Measurements from ENCODE around the gene SELENBP1. TPM values are rescaled to one million over a fixed set of nuclear protein-coding genes. Genes with fewer than 3 reads are reported as not detected.
A peak's percentile ranks its signal among the peaks of the same experiment; 100 is the strongest.

Gene SELENBP1
- polyA plus RNA-seq, 1 of the 3 experiments (the other 2 are of a cell fraction): 0.16 TPM

DNA sequence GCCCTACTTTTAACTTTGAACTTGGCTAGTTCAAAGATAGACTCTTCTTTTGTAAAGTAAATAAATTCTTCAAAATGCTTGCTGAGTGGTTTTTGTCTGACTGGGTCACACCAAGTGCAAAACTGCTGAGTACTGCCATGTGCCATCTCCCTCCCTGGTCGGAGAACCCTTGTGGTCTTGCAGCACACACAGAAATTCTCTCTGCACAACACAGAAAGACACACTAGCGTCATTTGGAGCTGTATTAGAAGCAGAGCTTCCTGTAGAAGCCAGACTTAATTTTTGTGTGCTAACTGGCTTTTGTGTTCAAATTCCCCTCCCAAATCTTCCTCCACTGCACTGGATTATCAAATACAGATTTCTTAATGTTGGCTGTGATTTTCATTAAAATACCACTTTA is 29.4 kb upstream of the SELENBP1 start:
- POLR2A ChIA-PET: no interaction called here
- TF ChIP-seq FOXM1 (IDR thresholded peaks at IDR 0.05; ENCODE audit: low read depth): no peak
- TF ChIP-seq, protein P1, sequence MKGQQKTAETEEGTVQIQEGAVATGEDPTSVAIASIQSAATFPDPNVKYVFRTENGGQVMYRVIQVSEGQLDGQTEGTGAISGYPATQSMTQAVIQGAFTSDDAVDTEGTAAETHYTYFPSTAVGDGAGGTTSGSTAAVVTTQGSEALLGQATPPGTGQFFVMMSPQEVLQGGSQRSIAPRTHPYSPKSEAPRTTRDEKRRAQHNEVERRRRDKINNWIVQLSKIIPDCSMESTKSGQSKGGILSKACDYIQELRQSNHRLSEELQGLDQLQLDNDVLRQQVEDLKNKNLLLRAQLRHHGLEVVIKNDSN (IDR thresholded peaks at IDR 0.05; ENCODE audit: borderline replicate concordance, low read depth): no peak
- no peak for TF ChIP-seq MXI1 (IDR thresholded peaks at IDR 0.05; ENCODE audit: low read depth, low read length)
- TF ChIP-seq FOXJ3 (CRISPR knock-in tag; IDR thresholded peaks at IDR 0.05): no peak
- peaks cover 36 to 65% of the 10 kb centered on the region in 2 experiments for H3K36me3 ChIP-seq (replicated peaks in 1 of 2; ENCODE audit: control insufficient read depth in 1 of 2, insufficient read depth in 2 of 2, low read length in 1 of 2)
- H3K4me1 ChIP-seq (ENCODE audit: control insufficient read depth in 1 of 2, insufficient read depth in 2 of 2, low read depth in 1 of 2, low read length in 1 of 2): peaks cover 11 to 12% of the 10 kb centered on the region in 2 experiments; a peak in 3 of 4 replicates
- no peak overlapping the region for H3K4me3 ChIP-seq (ENCODE audit: low read depth in 2 of 2, low read length in 1 of 2)
- no peak overlapping the region for H2AFZ ChIP-seq (ENCODE audit: low read depth)
- peaks cover 4% of the 10 kb centered on the region for H4K20me1 ChIP-seq (ENCODE audit: insufficient read depth)
- no peak for DNase-seq
- H3K9ac ChIP-seq: no peak overlapping the region
- 97% methylated on average over 2 of the region's 2 CpGs for WGBS (ENCODE audit: low lambda C conversion rate)
- CTCF ChIA-PET: interaction anchor here (1.0 kb wide), 2 partner anchors 15 to 61 kb away, joined by 3 read pairs; no protein-coding TSS in a partner anchor
- no peak overlapping the region for H3K4me2 ChIP-seq
- peaks cover 33% of the 10 kb centered on the region for H3F3A ChIP-seq (replicated peaks; ENCODE audit: insufficient read depth)
- H3K79me2 ChIP-seq (ENCODE audit: insufficient read depth): peaks cover 31% of the 10 kb centered on the region
- no peaks in the 10 kb centered on the region for H3K27me3 ChIP-seq (ENCODE audit: insufficient read depth)
- no peaks in the 10 kb centered on the region for H3K9me2 ChIP-seq
- H3K9me3 ChIP-seq: no peaks in the 10 kb centered on the region
- H3K27ac ChIP-seq (ENCODE audit: low read depth in 2 of 2, low read length in 1 of 2): peak overlapping the region in 1 of 2 experiments; percentile 39; a peak in 1 of 4 replicates

DNA sequence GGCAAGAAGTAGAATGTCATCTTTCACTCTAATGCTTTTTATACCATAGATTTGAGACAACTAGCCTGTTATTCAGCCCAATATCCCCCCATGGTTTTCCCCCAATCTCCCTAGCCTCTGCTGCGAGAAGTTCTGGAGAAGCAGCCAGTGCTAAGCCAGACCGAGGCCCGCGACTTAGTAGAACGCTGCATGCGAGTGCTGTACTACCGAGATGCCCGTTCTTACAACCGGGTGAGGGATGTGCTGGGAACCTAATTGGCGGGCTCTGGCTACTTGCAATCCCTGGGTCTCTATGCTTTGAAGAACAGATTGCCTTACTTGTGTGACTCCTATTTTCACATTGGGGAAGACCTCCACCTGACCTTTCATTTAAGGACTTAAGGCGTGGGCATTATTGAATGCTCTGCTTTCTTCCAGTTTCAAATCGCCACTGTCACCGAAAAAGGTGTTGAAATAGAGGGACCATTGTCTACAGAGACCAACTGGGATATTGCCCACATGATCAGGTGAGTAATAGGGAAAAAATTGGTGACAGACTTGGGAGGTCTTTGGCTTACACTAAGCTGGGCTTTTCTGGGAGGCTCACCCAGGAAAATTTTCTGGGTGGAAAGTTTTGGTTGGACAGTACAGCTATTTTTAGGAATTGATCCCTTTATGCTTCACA is 28.8 kb upstream of the SELENBP1 start:
- Histone ChIP-seq H4K20me1 (ENCODE audit: insufficient read depth) (peaks cover 4% of the 10 kb centered on the region), H3K27me3 (ENCODE audit: insufficient read depth) (no peaks in the 10 kb centered on the region), H3K4me2 (peak overlapping the region; percentile 85), H3K79me2 (ENCODE audit: insufficient read depth) (peaks cover 31% of the 10 kb centered on the region), H3K9me3 (no peaks in the 10 kb centered on the region), H3K9ac (no peak overlapping the region; the same call in 1 of the 2 replicates), H3K4me1 (ENCODE audit: control insufficient read depth in 1 of 2, insufficient read depth in 2 of 2, low read depth in 1 of 2, low read length in 1 of 2) (peaks cover 11 to 12% of the 10 kb centered on the region in 2 experiments; a peak in 3 of 4 replicates), H3K36me3 (replicated peaks in 1 of 2; ENCODE audit: control insufficient read depth in 1 of 2, insufficient read depth in 2 of 2, low read length in 1 of 2) (peaks cover 31 to 59% of the 10 kb centered on the region in 2 experiments), H2AFZ (ENCODE audit: low read depth) (no peak overlapping the region), H3K4me3 (ENCODE audit: low read depth in 2 of 2, low read length in 1 of 2) (peak overlapping the region; percentile 84 to 90; a peak in 3 of 4 replicates), H3K27ac (ENCODE audit: low read depth in 2 of 2, low read length in 1 of 2) (peak overlapping the region in 1 of 2 experiments; percentile 39; a peak in 1 of 4 replicates), H3F3A (replicated peaks; ENCODE audit: insufficient read depth) (peaks cover 33% of the 10 kb centered on the region), H3K9me2 (no peaks in the 10 kb centered on the region)
- CTCF ChIA-PET: interaction anchor here (1.0 to 2.5 kb wide), 3 partner anchors 43 to 100 kb away, joined by 3 to 17 read pairs (median 5); no protein-coding TSS in a partner anchor
- no peak for DNase-seq
- POLR2A ChIA-PET: interaction anchor here (1.4 kb wide), 1 partner anchor 7 kb away, joined by 3 read pairs; no protein-coding TSS in a partner anchor
- WGBS (ENCODE audit: low lambda C conversion rate): 86% methylated on average over 13 of the region's 13 CpGs
- TF ChIP-seq GABPA (IDR thresholded peaks at IDR 0.05; ENCODE audit: low read depth) (no peak), POLR2AphosphoS5 (IDR thresholded peaks at IDR 0.05; ENCODE audit: low read depth, low read length) (peak; percentile 20; the same call in 1 of the 2 replicates), ELF1 (IDR thresholded peaks at IDR 0.05) (no peak), JUND (IDR thresholded peaks at IDR 0.05) (no peak), EZH2phosphoT487 (IDR thresholded peaks at IDR 0.05; ENCODE audit: borderline replicate concordance, low read depth) (no peak)
- TF ChIP-seq, protein P2, sequence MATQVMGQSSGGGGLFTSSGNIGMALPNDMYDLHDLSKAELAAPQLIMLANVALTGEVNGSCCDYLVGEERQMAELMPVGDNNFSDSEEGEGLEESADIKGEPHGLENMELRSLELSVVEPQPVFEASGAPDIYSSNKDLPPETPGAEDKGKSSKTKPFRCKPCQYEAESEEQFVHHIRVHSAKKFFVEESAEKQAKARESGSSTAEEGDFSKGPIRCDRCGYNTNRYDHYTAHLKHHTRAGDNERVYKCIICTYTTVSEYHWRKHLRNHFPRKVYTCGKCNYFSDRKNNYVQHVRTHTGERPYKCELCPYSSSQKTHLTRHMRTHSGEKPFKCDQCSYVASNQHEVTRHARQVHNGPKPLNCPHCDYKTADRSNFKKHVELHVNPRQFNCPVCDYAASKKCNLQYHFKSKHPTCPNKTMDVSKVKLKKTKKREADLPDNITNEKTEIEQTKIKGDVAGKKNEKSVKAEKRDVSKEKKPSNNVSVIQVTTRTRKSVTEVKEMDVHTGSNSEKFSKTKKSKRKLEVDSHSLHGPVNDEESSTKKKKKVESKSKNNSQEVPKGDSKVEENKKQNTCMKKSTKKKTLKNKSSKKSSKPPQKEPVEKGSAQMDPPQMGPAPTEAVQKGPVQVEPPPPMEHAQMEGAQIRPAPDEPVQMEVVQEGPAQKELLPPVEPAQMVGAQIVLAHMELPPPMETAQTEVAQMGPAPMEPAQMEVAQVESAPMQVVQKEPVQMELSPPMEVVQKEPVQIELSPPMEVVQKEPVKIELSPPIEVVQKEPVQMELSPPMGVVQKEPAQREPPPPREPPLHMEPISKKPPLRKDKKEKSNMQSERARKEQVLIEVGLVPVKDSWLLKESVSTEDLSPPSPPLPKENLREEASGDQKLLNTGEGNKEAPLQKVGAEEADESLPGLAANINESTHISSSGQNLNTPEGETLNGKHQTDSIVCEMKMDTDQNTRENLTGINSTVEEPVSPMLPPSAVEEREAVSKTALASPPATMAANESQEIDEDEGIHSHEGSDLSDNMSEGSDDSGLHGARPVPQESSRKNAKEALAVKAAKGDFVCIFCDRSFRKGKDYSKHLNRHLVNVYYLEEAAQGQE (IDR thresholded peaks at IDR 0.05; ENCODE audit: low read depth, low read length): no peak
